ENCODE results near the gene NOX5. TPM values are rescaled to one million over a fixed set of nuclear protein-coding genes. Genes with fewer than 3 reads are reported as not detected.

The NOX5 gene
- total and polyA plus RNA-seq, 10 of the 15 experiments (the other 5 are each of a cell fraction or from before 2014, with no cell fraction given), result not detected

DNA sequence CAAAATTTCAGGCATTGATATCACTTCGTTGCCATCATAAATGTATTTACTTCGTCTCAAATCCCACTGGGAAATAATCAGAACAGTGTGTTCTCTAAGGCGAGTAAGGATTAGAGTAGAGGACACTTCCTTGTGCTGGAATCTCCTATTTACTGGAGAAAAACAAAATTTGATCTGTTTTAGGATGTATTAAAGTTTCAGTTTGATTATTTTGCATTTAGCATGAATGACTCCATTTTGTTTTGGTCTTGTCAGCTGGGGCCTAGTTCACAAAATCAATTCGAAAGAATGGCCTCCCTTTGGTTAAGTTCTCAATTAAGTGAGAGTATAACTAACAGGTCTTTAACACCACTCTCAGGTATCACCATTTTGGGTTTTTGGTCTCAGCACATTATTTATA, 11.7 kb upstream of the NOX5 start:
- H3K4me2 ChIP-seq (ENCODE audit: control insufficient read depth, insufficient read depth), result no peak overlapping the region
- 0 out of 4 replicates have a peak, but pooled peaks cover 0 to 1% of the 10 kb centered on the region in 2 experiments for H3K27me3 ChIP-seq (replicated peaks in 1 of 2; ENCODE audit: control insufficient read depth in 2 of 2, insufficient read depth in 2 of 2, low read length in 1 of 2)
- no peaks in the 10 kb centered on the region for H3K9me3 ChIP-seq (replicated peaks; ENCODE audit: control insufficient read depth, insufficient read depth, low read length)
- H4K20me1 ChIP-seq (ENCODE audit: control insufficient read depth, insufficient read depth), result no peaks in the 10 kb centered on the region
- TF ChIP-seq CREM (IDR thresholded peaks at IDR 0.05; ENCODE audit: low read depth), result no peak
- TF ChIP-seq, protein P1, sequence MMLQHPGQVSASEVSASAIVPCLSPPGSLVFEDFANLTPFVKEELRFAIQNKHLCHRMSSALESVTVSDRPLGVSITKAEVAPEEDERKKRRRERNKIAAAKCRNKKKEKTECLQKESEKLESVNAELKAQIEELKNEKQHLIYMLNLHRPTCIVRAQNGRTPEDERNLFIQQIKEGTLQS (IDR thresholded peaks at IDR 0.05; ENCODE audit: borderline replicate concordance, extremely low read depth, low read depth, low read length), result no peak
- intact Hi-C loops (cut with micrococcal nuclease; ENCODE audit: unreplicated experiment) (no loop called here), in situ Hi-C loops (cut with MboI) (no loop called here)
- no peak overlapping the region for H3K27ac ChIP-seq (ENCODE audit: control insufficient read depth, insufficient read depth)
- RAD21 ChIA-PET (ENCODE audit: unreplicated experiment), result no interaction called here
- ATAC-seq (no peak), FAIRE-seq (no peak), DNase-seq (ENCODE audit: low read depth, low spot score) (no peak)
- BruUV-seq (replicated peaks), result no TSS peak
- no peaks in the 10 kb centered on the region for H3K79me2 ChIP-seq (ENCODE audit: control insufficient read depth, insufficient read depth, low read length)
- SMC1A ChIA-PET (ENCODE audit: uncharacterized antibody, unreplicated experiment), result no interaction called here
- 10% methylated on average over 4 of the region's 4 CpGs for WGBS (ENCODE audit: insufficient coverage, insufficient replicate concordance, low lambda C conversion rate, missing lambda C conversion rate)
- CTCF ChIA-PET, result interaction anchor here (0.6 to 1.0 kb wide), 2 partner anchors 29 to 124 kb away, joined by 3 to 4 read pairs; no protein-coding TSS in a partner anchor
- no peak overlapping the region for H2AFZ ChIP-seq (ENCODE audit: control insufficient read depth, low read depth, low read length)
- no peaks in the 10 kb centered on the region for H3K36me3 ChIP-seq (ENCODE audit: control insufficient read depth in 2 of 2, insufficient read depth in 2 of 2, low read length in 1 of 2)
- POLR2A ChIA-PET, result no interaction called here
- no peak overlapping the region for H3K4me3 ChIP-seq
- H3K4me1 ChIP-seq (ENCODE audit: control insufficient read depth, insufficient read depth, low read length), result no peaks in the 10 kb centered on the region
- no peak overlapping the region for H3K9ac ChIP-seq (ENCODE audit: control insufficient read depth, insufficient read depth, low read length)

DNA sequence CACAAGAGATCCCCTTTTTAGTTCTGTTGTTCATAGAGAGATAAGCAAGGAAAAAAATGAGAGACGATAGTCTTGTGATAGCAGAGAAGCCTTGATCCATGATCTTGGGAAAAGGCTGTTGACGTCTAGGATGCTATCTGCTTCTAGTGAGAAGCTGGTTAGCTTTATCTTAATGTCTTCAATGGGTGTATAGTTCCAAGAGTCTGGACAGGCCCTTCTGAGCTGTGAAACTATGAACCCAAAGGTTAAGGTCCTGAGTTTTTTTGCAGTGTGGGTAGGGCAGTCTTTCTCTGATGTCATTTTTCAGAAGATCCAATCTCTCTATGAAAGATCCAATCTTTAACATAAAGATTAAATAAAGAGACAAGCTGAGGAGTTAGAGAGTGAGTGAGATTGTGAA, 10.5 kb upstream of the NOX5 start:
- ChIA-PET CTCF (interaction anchor here (0.7 kb wide), 1 partner anchor 17 kb away, joined by 4 read pairs; no protein-coding TSS in a partner anchor), POLR2A (no interaction called here), RAD21 (ENCODE audit: unreplicated experiment) (no interaction called here), SMC1A (ENCODE audit: uncharacterized antibody, unreplicated experiment) (no interaction called here)
- WGBS (ENCODE audit: insufficient coverage, insufficient replicate concordance, low lambda C conversion rate, missing lambda C conversion rate), result 0% methylated on average over 2 of the region's 2 CpGs
- H3K4me3 ChIP-seq, result no peak overlapping the region
- H3K9ac ChIP-seq (ENCODE audit: control insufficient read depth, insufficient read depth, low read length), result no peak overlapping the region
- DNase-seq (ENCODE audit: low read depth, low spot score) (no peak), ATAC-seq (no peak), FAIRE-seq (no peak)
- H3K9me3 ChIP-seq (replicated peaks; ENCODE audit: control insufficient read depth, insufficient read depth, low read length), result no peaks in the 10 kb centered on the region
- no peak for TF ChIP-seq STAT3 (IDR thresholded peaks at IDR 0.05; ENCODE audit: low read depth, low read length)
- TF ChIP-seq, protein P2, sequence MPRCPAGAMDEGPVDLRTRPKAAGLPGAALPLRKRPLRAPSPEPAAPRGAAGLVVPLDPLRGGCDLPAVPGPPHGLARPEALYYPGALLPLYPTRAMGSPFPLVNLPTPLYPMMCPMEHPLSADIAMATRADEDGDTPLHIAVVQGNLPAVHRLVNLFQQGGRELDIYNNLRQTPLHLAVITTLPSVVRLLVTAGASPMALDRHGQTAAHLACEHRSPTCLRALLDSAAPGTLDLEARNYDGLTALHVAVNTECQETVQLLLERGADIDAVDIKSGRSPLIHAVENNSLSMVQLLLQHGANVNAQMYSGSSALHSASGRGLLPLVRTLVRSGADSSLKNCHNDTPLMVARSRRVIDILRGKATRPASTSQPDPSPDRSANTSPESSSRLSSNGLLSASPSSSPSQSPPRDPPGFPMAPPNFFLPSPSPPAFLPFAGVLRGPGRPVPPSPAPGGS (IDR thresholded peaks at IDR 0.05; ENCODE audit: borderline replicate concordance, insufficient read depth, low read depth, low read length, poor library complexity, severe bottlenecking), result no peak
- H4K20me1 ChIP-seq (ENCODE audit: control insufficient read depth, insufficient read depth), result no peaks in the 10 kb centered on the region
- 0 out of 4 replicates have a peak, but pooled peaks cover 0 to 1% of the 10 kb centered on the region in 2 experiments for H3K27me3 ChIP-seq (replicated peaks in 1 of 2; ENCODE audit: control insufficient read depth in 2 of 2, insufficient read depth in 2 of 2, low read length in 1 of 2)
- H3K27ac ChIP-seq (ENCODE audit: control insufficient read depth, insufficient read depth), result no peak overlapping the region
- H3K4me2 ChIP-seq (ENCODE audit: control insufficient read depth, insufficient read depth), result no peak overlapping the region
- intact Hi-C loops (cut with micrococcal nuclease; ENCODE audit: unreplicated experiment), result no loop called here
- no peaks in the 10 kb centered on the region for H3K79me2 ChIP-seq (ENCODE audit: control insufficient read depth, insufficient read depth, low read length)
- no peaks in the 10 kb centered on the region for H3K4me1 ChIP-seq (ENCODE audit: control insufficient read depth, insufficient read depth, low read length)
- no TSS peak for BruUV-seq (replicated peaks)
- no peak overlapping the region for H2AFZ ChIP-seq (ENCODE audit: control insufficient read depth, low read depth, low read length)
- in situ Hi-C loops (cut with MboI), result no loop called here
- no peaks in the 10 kb centered on the region for H3K36me3 ChIP-seq (ENCODE audit: control insufficient read depth in 2 of 2, insufficient read depth in 2 of 2, low read length in 1 of 2)
